ENCODE measurements around the gene DDI1.

DDI1 gene

GRCh38 chr11:103995896-103996295 is 40.5 kb upstream of the DDI1 start:
- DNase-seq (ENCODE audit: low read depth): no peak
- H3K4me3 ChIP-seq (ENCODE audit: low read depth, low read length): no peak overlapping the region
- TF ChIP-seq CTCF (IDR thresholded peaks at IDR 0.05; ENCODE audit: control insufficient read depth, extremely low read depth, insufficient read depth): no peak

GRCh38 chr11:103997082-103997481 is 39.4 kb upstream of the DDI1 start:
- H3K4me3 ChIP-seq (ENCODE audit: low read depth, low read length): no peak overlapping the region
- no peak for DNase-seq (ENCODE audit: low read depth)
- no peak for TF ChIP-seq CTCF (IDR thresholded peaks at IDR 0.05; ENCODE audit: control insufficient read depth, extremely low read depth, insufficient read depth)

- DNase-seq (ENCODE audit: low read depth): no peak
- TF ChIP-seq CTCF (IDR thresholded peaks at IDR 0.05; ENCODE audit: control insufficient read depth, extremely low read depth, insufficient read depth): no peak
- H3K4me3 ChIP-seq (ENCODE audit: low read depth, low read length): no peak overlapping the region
Observed at GRCh38 chr11:103998826-103999508, 37.5 kb upstream of the DDI1 start.

GRCh38 chr11:104000798-104001197 is 35.6 kb upstream of the DDI1 start:
- TF ChIP-seq CTCF (IDR thresholded peaks at IDR 0.05; ENCODE audit: control insufficient read depth, extremely low read depth, insufficient read depth): no peak
- no peak overlapping the region for H3K4me3 ChIP-seq (ENCODE audit: low read depth, low read length)
- no peak for DNase-seq (ENCODE audit: low read depth)

GRCh38 chr11:104001561-104002056 is 34.8 kb upstream of the DDI1 start:
- DNase-seq (ENCODE audit: low read depth): no peak
- TF ChIP-seq CTCF (IDR thresholded peaks at IDR 0.05; ENCODE audit: control insufficient read depth, extremely low read depth, insufficient read depth): no peak
- no peak overlapping the region for H3K4me3 ChIP-seq (ENCODE audit: low read depth, low read length)

- TF ChIP-seq CTCF (IDR thresholded peaks at IDR 0.05; ENCODE audit: control insufficient read depth, extremely low read depth, insufficient read depth): no peak
- H3K4me3 ChIP-seq (ENCODE audit: low read depth, low read length): no peak overlapping the region
- DNase-seq (ENCODE audit: low read depth): no peak
Observed at GRCh38 chr11:104003491-104003890, 32.9 kb upstream of the DDI1 start.

Data from LNCaP clone FGC (cell line).